Inflammatory macrophage (primary cell): ENCODE data around the gene ARHGAP8.
A peak's percentile ranks its signal among the peaks of the same experiment; 100 is the strongest.

Experiments
- DNase-seq, 2 donors: peaks; one replicate each; pipeline ENCODE4 v3.0.0-alpha.2; 2020 to 2022
- total RNA-seq, 18 experiments: gene quantifications; one replicate each; lab custom pipeline; 2026; ENCODE audit warnings: mixed read lengths in 6 of 18, inconsistent platforms in 2 of 18; lab: John Stamatoyannopoulos, UW

Gene ARHGAP8
- total RNA-seq: 0 to 0.16 (median 0) reads per million in 18 experiments

DNA sequence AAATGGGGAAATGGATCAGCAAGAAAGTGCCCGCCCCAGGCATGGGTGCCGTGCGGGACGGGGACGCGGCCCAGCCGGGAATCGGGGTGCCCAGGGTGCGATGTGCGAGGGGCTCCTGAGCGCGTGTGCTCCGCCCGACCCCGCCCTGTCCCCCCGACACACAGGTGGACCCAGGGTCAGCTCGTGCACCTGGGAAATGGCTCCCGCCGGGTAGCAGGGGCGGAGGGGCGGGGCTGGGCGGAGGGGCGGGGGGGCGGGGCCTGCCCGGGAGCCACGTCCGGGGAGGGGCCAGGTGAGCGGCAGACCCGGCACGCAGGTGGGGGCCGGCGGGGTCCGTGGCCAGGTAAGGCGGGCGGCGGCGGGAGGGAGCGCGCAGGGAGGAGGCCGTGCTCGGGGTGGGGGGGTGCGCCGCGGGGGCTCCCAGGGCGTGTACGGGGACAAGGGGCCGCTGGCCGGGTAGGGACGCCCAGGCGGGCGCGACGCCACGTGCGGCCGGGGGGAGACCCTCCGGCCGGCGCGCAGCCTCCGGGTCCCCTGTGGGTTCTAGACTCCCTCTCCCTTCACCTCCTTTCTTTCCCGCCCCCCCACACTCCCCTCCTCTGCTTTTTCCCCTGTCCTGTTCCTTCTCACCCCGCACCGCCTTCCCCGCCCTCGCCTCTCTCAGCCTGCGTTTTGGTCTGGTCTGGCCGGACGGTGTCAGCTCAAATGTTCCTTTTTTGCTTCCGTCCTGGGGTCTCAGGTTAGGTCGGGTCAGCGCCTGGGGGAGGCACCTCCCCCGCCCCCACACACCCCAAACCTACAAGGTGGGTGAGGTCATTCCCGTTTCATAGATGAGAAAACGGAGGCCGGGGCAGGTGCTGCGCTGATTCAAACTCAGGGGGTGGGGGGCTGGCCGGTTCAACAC lies at the start of gene ARHGAP8:
Gene ARHGAP8 (plus strand): TSS at position 291 of the 904 bp plus-strand sequence. CDS start 33,953 bp downstream, outside the sequence.
- DNase-seq: no peak

DNA sequence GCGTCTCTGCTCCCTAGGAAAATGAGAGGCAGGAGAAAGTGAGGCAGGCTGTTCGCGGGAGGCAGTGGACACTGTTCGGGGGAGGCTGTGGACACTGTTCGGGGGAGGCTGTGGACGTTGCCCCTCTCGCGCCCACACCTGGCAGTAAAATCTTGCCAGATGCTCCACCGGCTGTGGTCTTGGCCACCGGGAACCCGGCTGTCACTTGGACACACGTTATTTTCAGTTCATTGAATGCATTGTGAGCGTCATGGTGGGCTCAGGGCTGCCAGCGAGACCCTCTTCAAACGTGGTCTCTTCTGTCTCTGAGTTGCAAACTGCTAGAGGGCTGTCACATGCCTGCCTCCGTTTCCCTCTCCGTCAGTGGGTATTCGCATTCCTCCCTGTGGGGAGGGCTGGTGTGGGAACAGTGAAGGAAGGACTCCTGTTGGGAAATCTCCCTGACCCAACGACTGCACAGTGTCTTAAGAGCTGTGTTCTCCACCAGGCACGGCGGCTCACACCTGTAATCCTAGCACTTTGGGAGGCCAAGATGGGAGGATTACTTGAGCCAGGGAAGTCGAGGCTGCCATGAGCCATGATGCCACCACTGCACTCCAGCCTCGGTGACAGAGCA lies 49.0 kb upstream of the ARHGAP8 start:
- DNase-seq: no peak

DNA sequence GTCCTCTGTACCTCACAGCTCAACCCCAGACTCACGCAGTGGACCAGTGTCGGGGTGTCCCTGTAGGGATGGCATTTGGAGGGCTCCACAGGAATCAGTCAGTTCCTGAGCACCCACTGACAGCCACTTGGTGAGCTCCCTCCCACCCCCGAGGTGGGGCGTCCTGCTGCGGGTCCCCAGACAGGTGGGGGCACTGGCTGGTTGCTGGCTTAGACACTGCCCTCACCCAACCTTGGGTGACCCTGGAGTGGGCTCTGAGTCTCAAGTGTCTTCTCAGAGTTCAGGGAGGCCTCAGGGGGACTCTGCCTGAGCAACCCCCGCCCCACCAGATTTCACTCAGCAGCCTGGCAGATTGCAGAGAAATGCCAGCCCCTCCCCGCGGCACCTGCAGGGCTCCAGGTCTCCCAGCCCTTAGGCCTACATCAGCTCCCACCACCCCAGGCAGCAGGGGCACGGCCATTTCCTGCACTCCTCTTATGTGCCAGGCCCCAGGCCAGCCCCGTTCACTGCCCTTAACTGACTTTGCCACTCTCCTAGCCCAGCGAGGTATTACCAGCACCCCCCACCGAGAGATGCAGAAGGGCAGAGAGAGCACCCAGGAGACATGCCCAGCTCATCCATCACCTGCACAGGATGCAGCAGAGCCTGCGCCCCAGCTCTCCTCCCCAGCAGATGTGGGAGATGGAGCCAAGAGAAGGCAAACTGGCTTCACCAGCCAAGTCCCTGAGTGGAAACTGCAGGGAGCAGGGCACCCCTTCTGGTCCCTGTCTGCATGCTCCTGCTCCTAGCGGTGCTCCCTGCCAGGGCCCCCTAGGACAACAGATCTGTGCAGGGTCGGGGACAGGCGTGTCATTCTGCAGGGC lies 48.0 kb upstream of the ARHGAP8 start:
- DNase-seq: no peak

DNA sequence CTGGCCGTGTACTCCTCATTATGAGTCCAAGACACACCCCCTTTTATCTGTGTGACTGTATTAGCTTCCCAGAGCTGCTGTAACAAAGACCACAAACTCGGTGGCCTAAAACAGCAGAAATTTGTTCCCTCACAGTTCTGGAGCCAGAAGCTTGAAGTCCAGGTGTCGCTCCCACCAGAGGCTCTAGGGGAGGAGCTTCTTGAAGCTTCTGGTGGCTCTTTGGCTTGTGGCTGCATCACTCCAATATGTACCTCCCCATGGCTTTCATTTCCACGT lies 47.4 kb upstream of the ARHGAP8 start:
- no peak for DNase-seq

DNA sequence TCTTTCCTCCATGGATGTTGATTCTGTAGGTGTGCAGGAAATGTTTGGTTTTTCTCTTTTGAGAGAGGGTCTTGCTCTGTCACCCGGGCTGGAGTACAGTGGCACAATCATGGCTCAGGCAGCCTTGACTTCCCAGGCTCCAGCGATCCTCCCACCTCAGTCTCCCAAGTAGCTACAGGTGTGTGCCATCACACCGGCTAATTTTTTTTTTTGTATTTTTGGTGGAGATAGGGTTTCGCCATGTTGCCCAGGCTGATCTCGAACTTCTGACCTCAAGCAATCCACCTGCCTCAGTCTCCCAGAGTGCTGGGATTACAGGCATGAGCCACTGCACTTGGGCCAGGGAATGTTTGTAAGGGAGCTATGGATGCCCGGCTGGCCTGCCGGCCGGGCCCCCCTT lies 45.9 kb upstream of the ARHGAP8 start:
- DNase-seq: no peak

DNA sequence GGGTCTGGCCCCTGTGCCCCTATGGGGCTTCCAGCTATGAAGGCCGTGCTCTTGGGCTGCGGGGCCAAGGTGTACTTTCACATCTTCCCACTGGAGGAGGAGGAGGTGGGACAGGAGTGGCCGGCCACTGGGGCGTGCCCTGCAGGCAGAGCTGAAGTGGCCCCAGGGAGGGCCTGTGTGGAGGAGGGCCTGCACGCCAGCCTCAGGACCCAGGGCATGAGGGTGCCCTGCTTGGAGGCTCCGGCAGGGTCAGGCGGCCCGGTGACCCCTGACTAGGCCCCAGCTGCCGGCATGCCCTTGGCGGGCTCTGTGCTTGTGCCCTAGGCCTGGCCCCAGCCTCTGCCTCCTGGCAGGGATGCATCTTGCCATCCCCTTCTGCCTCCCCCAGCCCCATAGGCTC lies 45.2 kb upstream of the ARHGAP8 start:
- DNase-seq: no peak

DNA sequence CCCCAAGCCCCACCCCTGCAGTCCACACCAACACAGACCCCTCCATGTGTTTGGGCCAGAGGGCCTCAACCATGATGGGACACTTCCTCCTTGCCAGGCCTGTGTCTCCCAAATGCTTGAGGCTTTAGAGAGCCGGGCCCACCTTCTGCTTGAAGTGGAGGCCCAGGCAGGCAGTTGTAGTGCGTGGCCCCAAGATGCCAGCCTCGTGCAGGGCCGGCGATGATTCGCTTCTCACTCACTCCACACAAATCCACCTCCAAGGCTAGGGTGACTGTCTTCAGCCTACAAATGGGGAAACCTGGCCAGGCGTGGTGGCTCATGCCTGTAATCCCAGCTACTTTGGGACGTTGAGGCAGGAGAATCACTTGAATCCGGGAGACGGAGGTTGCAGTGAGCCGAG lies 44.6 kb upstream of the ARHGAP8 start:
- no peak for DNase-seq

DNA sequence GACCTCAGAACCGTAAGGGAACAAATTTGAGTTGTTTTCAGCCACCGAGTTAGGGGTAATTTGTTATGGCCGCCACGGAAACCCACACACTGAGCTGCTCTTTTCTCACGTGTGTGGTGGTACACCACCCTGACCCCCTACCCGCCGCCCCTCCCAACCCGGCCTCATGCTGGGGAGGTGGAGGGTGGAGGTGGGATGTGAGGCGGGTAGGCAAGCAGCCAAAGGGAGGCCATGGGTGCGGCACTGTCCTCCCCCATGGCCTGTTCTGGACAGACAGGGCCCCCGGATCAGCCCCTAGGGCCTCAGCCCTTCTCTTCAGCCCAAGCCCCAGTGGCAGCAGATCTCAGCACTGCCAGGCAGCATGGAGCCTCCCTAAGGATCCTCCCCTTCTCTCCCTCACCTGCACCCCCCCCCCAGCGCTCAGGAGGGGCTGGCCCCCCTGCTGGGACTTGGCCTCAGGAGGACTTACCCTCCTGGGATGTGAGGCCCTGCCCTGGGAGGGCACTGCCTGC lies 42.4 kb upstream of the ARHGAP8 start:
- no peak for DNase-seq

DNA sequence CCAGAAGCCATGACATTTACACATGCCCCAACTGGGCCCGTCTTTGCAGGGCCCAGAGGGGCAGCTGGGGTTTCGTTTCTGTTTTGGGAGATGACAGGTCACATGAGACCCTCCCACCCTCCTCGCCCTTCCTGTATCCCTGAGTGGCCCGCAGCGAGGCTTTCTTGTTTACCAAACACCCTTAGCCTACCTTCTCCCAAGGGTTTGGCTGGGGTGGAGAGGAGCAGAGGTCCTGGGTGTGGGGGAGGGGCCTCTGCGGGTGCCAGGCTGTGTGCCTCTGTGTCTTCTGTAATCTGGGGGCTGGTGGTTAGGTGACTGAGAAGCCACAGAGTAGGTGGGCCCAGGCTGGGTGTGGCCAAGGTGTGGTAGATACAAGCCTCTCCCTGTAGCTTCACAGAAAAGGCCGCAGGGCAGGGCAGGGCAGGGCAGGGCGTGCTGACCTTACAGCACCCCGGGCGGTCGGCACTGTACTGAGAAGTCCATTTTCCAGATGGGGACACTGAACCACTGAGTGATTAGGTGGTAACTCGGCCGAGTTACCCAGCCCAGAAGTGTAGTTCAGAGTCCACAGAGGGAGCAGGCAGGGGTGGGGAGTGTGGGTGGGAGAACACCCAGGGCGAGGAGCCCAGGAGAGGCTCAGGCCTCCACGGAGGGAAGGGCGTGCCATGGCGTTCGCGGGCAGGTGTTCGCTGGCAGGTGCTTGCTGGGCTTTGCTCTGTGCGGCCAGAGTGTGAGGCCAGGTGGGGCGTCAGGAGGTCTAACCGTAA lies 41.7 kb upstream of the ARHGAP8 start:
- DNase-seq: peak in 1 of 2 donors; percentile 26

DNA sequence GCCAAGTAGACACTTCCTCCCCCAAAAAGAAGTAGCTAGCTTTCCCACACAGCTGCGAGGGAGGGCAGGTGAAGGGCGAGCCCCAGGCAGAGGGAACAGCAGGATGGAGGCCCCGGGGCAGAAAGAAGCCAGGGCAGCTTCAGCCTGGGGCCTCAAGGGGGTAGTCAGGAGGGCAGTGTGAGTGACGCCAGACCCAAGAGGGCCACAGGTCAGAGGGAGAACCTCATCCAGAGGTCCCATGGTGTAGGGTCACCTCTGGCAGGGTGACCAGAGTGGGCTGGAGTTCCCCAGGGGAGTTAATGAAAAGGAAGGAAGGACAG lies 41.2 kb upstream of the ARHGAP8 start:
- DNase-seq: no peak

DNA sequence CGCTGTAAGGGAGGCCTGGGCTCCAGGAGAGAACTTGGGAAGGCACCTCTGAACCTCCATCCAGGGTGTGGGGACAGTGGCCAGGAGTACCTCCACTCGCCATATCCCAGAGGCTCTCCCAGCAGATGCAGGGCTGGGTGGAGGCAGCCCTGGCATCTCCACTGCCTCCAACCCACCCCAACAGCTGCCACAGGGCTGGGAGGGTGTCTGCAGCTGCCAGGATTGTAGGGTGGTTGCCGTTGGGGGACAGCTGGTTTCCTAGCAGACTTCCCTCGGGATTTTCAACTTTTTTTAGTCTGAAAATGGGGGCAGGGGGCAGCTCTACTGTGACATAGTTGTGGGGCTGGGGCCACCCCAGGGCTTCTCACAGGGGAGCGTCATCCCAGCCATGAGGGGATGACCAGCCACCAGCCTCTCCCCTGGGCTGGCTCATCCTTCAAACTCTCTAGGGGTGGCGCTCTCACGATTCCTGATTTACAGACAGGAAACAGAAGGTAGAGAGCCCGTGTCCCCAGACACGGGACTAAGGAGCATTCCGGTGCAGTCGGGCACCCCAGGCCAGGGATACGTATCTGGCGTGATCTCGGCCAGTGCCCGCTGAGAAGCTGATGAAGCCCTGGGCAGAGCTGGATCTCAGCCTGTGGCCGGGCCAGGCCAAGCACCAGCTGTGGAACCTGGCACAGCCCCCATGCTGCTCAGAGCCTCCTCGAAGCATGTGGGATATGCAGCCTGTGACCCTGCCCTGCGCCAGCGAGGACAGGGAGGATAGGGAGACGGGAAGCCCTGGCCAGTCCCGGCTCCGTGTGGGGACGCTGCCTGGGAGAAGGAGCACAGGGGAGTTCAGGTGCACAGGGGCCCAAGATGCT lies 40.5 kb upstream of the ARHGAP8 start:
- no peak for DNase-seq

DNA sequence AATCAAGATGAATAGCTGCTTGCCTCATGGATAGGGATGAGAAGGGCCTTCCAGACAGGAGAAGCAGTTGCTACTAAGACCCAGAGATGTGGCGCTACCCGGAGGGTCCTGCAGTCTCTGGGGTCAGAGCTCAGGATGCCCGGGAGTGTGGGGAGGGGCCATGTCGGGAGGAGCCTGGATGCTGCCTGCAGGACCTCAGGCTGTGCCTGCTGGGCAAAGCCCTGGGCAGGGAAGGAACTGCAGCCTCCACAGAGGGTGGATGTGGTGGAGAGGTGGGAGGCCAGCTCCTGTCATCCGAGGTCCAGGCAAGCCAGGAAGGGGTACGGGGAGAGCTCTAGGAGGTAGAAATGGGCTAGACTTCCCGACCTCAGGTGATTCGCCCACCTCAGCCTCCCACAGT lies 39.4 kb upstream of the ARHGAP8 start:
- DNase-seq: no peak

DNA sequence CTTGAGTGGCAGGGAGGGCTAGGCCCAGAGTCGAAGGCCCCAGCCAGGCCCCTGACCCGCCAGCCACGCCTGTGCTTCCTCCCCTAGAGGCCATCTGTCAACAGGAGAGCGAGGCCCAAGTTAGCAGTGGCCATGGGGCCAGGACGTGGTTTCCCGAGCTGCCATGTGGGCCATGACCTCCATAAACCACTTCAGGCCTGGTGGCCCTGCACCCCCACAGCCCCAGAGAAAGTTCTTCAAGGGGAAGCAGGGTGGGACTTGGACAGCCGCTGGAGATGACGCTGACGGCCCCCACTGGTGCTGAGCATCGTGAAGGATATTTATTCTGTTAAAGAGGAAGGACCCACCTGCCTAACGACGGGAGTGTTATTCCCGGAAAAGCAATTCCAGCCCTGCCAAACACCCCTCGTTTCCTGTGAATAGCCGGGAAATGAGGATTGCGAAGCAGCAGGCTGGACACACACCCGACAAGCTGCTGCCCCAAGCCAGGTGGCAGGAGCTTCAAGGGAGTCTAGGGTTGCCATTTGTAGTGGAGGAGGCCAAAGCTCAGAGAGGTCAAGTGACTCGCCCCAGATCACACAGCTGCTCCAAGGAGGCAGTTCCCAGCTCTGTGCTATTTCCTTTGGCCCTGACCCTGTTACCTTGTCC lies 37.5 kb upstream of the ARHGAP8 start:
- no peak for DNase-seq

DNA sequence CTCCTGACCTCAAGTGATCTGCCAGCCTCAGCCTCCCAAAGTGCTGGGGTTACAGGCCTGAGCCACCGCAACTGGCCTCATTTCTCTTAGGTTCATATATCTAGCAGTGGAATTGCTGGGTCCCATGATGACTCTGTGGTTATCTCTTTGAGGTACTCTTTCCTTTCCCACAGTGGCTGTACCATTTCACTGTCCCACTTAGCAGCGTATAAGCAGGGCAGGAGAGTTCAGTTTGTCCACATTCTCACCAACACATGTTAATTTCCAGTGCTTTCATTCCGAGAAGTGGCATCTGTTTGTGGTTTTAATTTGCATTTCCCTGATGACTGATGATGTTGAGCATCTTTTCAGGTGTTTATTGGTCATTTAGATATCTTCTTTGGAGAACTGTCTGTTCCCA lies 34.0 kb upstream of the ARHGAP8 start:
- DNase-seq: no peak

DNA sequence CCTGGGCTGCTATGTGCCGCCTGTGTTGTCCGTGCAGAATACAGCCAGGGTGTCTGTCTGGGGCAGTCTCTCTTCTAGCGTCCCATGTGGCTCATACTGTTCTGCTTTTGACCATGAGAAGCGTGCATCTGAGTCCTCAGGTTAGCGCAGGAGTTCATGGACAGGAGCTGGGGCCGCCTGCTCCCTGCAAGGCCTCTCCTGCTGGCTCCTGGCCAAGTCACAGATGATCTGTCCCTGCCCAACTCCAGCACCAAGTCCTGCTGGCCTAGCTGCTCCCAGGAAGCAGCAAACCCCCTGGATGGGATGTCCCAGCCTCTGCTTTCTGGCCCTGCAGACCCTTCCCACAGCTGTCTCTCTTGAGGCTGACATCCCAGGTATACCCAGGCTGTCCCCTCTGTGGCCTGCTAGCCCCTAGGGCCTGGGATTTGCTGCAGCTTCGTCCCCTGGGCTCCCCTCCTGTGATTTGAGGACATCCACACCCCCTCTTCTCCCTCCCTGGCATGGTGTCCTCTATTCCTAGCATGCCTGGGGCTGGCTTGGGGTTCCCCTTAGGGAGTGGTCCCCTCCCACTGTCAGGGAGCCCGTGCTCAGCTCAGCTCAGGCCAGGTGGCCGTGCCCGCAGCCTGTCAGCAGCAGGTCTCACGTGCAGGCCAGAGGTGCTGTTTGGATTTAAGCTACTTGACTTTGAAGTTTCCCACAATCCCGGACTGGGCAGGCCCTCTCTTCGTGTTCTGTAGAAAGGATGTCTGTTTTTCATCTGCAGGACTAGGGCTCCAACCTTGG lies 32.6 kb upstream of the ARHGAP8 start:
- DNase-seq: no peak

DNA sequence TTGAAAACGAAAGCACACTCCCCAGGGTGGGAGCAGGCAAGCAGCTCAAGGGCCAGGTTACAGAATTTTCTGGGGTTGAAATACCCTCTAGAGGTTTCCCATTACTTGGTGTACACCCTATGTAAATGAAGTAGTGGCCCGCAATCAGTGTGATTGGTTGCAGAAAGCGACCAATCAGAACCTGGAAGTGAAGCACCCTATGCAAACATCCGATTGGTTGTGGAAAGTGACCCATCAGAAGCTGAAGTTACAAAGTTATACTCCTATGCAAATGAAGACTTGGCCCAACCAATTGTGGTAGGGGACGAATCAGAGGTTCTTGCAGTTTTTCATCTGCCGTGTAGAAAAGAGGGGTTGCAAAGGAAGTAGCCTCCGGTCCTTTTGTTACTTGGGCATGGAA lies 31.2 kb upstream of the ARHGAP8 start:
- DNase-seq: no peak

DNA sequence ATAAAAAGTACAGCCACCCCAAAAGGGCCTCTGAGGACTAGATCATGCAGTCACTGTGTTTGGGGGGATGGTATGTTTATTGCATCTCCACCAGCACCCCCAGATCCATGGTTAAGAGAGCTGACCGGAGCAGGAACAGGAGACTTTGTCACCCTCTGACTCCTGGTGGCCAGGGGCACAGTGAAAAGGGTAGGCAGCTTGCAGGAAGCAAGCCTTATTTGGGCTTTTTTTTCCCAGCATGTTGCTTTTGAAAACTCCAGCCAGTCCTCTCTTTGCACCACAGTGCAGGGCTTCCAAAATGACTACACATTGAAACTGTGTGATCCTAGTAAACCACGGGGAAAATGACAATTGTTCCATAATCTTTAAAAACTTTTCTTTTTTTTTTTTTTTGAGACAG lies 29.8 kb upstream of the ARHGAP8 start:
- no peak for DNase-seq

DNA sequence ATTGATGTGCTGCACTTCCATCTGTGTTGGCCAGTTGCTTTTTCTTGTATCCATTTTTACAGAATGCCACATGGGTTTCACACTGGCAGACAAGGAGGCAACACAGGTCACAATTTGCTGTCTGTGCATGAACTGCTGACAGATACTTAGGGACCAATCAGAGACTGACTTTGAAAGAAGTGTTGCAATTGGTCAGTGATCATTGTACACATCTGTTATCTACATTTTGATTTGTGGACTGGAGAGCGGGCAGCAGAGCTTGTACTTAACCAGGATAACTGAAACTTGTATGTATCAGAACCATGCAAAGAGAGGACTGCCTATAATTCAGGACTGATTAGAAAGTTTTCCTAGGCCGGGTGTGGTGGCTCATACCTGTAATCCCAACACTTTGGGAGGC lies 28.6 kb upstream of the ARHGAP8 start:
- DNase-seq: peak; percentile 10 to 43

DNA sequence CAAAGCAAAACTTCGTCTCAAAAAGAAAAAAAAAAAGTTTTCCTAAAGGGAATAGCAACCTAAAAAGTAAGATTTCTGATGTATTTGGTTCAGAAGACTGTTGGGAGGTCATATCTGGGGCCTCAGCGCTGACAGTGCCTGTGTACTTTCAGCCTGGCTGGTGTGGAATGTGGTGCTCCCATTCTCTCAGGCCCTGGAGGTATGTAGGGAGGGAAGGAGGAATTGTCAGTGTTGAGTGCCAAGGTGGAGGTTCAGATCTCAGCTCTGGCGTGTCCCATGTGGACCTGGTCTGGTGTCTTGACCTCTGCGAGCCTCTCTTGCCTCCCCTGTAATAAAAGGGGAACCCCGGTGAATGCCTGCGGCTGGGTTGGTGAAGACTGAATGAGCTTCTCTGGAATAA lies 28.0 kb upstream of the ARHGAP8 start:
- DNase-seq: no peak

DNA sequence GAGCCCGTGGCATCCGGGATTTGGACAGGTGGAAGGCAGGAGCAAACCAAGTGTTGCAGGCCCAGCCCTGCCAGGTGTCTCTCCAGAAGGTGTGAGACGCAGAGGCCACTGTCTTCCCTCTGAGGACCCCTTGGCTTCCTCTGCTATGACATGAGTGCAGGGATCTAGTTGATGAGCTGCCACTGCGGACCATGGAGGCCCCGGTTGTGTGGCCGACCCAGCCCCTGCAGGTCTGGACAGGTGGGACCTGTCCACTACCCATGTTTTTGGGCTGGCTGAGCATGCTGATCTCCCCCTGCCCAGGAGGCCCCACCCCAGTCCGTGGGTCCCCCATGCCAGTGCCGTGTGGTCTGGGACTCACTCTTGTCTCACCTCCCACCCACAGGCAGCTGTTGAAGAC lies 27.5 kb upstream of the ARHGAP8 start:
- no peak for DNase-seq
